ENCODE measurements around the gene GOLGA6B. TPM values are rescaled to one million over a fixed set of nuclear protein-coding genes. Genes with fewer than 3 reads are reported as not detected.

The GOLGA6B gene
- total RNA-seq, 1 donor from 2014 or later = not detected

- no peak for TF ChIP-seq EZH2 (IDR thresholded peaks at IDR 0.05)
- Histone ChIP-seq H3K4me1 (peaks cover 6% of the 10 kb centered on the region), H3K4me3 (no peak overlapping the region), H3K9me3 (ENCODE audit: low read depth) (no peaks in the 10 kb centered on the region), H3K27me3 (no peaks in the 10 kb centered on the region), H3K4me2 (no peak overlapping the region), H3K79me2 (ENCODE audit: low read depth) (peaks cover 31% of the 10 kb centered on the region), H3K36me3 (no peaks in the 10 kb centered on the region), H2AFZ (replicated peaks) (no peak overlapping the region), H3F3A (ENCODE audit: low read depth) (peaks cover 23% of the 10 kb centered on the region), H3K27ac (no peak overlapping the region), H3K9ac (no peak overlapping the region), H4K20me1 (ENCODE audit: low read depth) (no peaks in the 10 kb centered on the region)
- Mint-ChIP-seq H3K4me1 (peaks cover 9% of the 10 kb centered on the region), H3K9me3 (no peaks in the 10 kb centered on the region), H3K27ac (no peak overlapping the region), H3K4me3 (no peak overlapping the region), H3K36me3 (no peaks in the 10 kb centered on the region), H3K27me3 (ENCODE audit: insufficient read depth, low read depth) (no peaks in the 10 kb centered on the region)
- DNase-seq (ENCODE audit: low spot score) = no peak
These were observed 34.2 kb downstream of the GOLGA6B start for GRCh38 chr15:72688697-72689096.

DNA sequence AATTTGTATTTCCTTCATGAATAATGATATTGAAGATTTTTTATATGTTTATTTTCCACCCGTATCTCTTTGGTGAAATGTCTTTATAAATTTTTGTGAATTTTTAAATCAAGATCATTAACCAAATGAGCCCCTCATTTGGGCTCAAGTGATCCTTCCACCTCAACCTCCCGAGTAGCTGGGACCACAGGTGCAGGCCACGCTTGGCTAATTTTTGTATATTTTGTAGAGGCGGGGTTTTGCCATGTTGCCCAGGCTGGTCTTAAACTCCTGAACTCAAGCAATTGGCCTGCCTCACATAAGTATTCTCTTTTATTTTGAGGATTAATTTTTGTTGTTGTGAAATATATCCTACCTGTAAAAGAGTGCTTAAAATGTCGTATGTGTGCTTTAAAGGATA is 36.4 kb downstream of the GOLGA6B start:
- H3K4me2 ChIP-seq = no peak overlapping the region
- H3K9ac ChIP-seq = no peak overlapping the region
- TF ChIP-seq EZH2phosphoT487 (IDR thresholded peaks at IDR 0.05) (no peak), CTCF (IDR thresholded peaks at IDR 0.05) (no peak), EZH2 (IDR thresholded peaks at IDR 0.05) (no peak)
- no peak for DNase-seq (ENCODE audit: low spot score)
- Mint-ChIP-seq H3K4me3 (no peak overlapping the region), H3K4me1 (no peaks in the 10 kb centered on the region), H3K36me3 (peaks cover 5% of the 10 kb centered on the region), H3K9me3 (no peaks in the 10 kb centered on the region), H3K27ac (no peak overlapping the region), H3K27me3 (ENCODE audit: insufficient read depth, low read depth) (no peaks in the 10 kb centered on the region)
- no peak overlapping the region for H2AFZ ChIP-seq (replicated peaks)
- no peaks in the 10 kb centered on the region for H3K27me3 ChIP-seq
- no peaks in the 10 kb centered on the region for H4K20me1 ChIP-seq (ENCODE audit: low read depth)
- no peak overlapping the region for H3K4me3 ChIP-seq
- no peaks in the 10 kb centered on the region for H3K4me1 ChIP-seq
- H3F3A ChIP-seq (ENCODE audit: low read depth) = peaks cover 12% of the 10 kb centered on the region
- H3K9me3 ChIP-seq (ENCODE audit: low read depth) = no peaks in the 10 kb centered on the region
- no peak overlapping the region for H3K27ac ChIP-seq
- peaks cover 34% of the 10 kb centered on the region for H3K79me2 ChIP-seq (ENCODE audit: low read depth)
- H3K36me3 ChIP-seq = no peaks in the 10 kb centered on the region

- Histone ChIP-seq H3K4me1 (no peaks in the 10 kb centered on the region), H2AFZ (replicated peaks) (no peak overlapping the region), H3K4me3 (no peak overlapping the region), H3K4me2 (no peak overlapping the region), H3K27me3 (no peaks in the 10 kb centered on the region), H4K20me1 (ENCODE audit: low read depth) (no peaks in the 10 kb centered on the region), H3K27ac (no peak overlapping the region), H3F3A (ENCODE audit: low read depth) (no peaks in the 10 kb centered on the region), H3K79me2 (ENCODE audit: low read depth) (peaks cover 26% of the 10 kb centered on the region), H3K9me3 (ENCODE audit: low read depth) (no peaks in the 10 kb centered on the region), H3K9ac (no peak overlapping the region), H3K36me3 (no peaks in the 10 kb centered on the region)
- H3K27ac Mint-ChIP-seq = no peak overlapping the region
- H3K9me3 Mint-ChIP-seq = no peaks in the 10 kb centered on the region
- no peak for TF ChIP-seq EZH2phosphoT487 (IDR thresholded peaks at IDR 0.05)
- no peak for TF ChIP-seq EZH2 (IDR thresholded peaks at IDR 0.05)
- no peak for TF ChIP-seq CTCF (IDR thresholded peaks at IDR 0.05)
- peaks cover 8% of the 10 kb centered on the region for H3K36me3 Mint-ChIP-seq
- DNase-seq (ENCODE audit: low spot score) = no peak
- H3K27me3 Mint-ChIP-seq (ENCODE audit: insufficient read depth, low read depth) = no peaks in the 10 kb centered on the region
- H3K4me1 Mint-ChIP-seq = no peaks in the 10 kb centered on the region
- no peak overlapping the region for H3K4me3 Mint-ChIP-seq
These were observed 44.4 kb downstream of the GOLGA6B start for GRCh38 chr15:72698938-72699337.

GRCh38 chr15:72700076-72700475 is 45.6 kb downstream of the GOLGA6B start:
- Mint-ChIP-seq H3K36me3 (peaks cover 5% of the 10 kb centered on the region), H3K27ac (no peak overlapping the region), H3K9me3 (no peaks in the 10 kb centered on the region), H3K4me3 (no peak overlapping the region), H3K27me3 (ENCODE audit: insufficient read depth, low read depth) (no peaks in the 10 kb centered on the region), H3K4me1 (no peaks in the 10 kb centered on the region)
- no peaks in the 10 kb centered on the region for H3K4me1 ChIP-seq
- H4K20me1 ChIP-seq (ENCODE audit: low read depth) = no peaks in the 10 kb centered on the region
- no peak overlapping the region for H3K27ac ChIP-seq
- no peak overlapping the region for H2AFZ ChIP-seq (replicated peaks)
- no peaks in the 10 kb centered on the region for H3K27me3 ChIP-seq
- no peaks in the 10 kb centered on the region for H3K9me3 ChIP-seq (ENCODE audit: low read depth)
- no peak overlapping the region for H3K9ac ChIP-seq
- peaks cover 26% of the 10 kb centered on the region for H3K79me2 ChIP-seq (ENCODE audit: low read depth)
- no peaks in the 10 kb centered on the region for H3K36me3 ChIP-seq
- DNase-seq (ENCODE audit: low spot score) = no peak
- no peak overlapping the region for H3K4me2 ChIP-seq
- no peak for TF ChIP-seq EZH2 (IDR thresholded peaks at IDR 0.05)
- no peak for TF ChIP-seq EZH2phosphoT487 (IDR thresholded peaks at IDR 0.05)
- no peak for TF ChIP-seq CTCF (IDR thresholded peaks at IDR 0.05)
- no peak overlapping the region for H3K4me3 ChIP-seq
- H3F3A ChIP-seq (ENCODE audit: low read depth) = no peaks in the 10 kb centered on the region
